H1 (cell line): ENCODE data around the gene UVRAG. TPM values are rescaled to one million over a fixed set of nuclear protein-coding genes. Genes with fewer than 3 reads are reported as not detected.
"Not testable (repeated sequence)": the region's sequence is repeated elsewhere in the genome, so short reads cannot be mapped to it uniquely, and the experiment has no call there.

Source experiments
- CTCF ChIA-PET: fragments of 300-600 bp; sonication (Branson Sonifier 250); formaldehyde crosslinking; loops from one replicate; lab custom pipeline; 2021; ENCODE audit not compliant: partially characterized antibody; lab: Charles Lee
- POLR2A ChIA-PET: fragments of 300-600 bp; sonication (Branson Sonifier 250); formaldehyde crosslinking; loops from one replicate; lab custom pipeline; 2021; ENCODE audit warnings: inconsistent platforms; ENCODE audit not compliant: partially characterized antibody; lab: Charles Lee
- DNase-seq, 2 experiments: peaks; one replicate each; pipeline versions ENCODE4 v3.0.0 to v3.0.0-alpha.2; 2010 to 2022; ENCODE audit warnings: low spot score in 2 of 2, low read depth in 1 of 2, mixed read lengths in 1 of 2
- FAIRE-seq: peaks from 2 replicates; lab custom pipeline; 2011; peaks lifted over from hg19 to GRCh38; lab: Jason Lieb, UNC
- H2AFZ ChIP-seq: 2 replicates; pipeline ENCODE4 v1.8.1; 2012; ENCODE audit warnings: low read length, inconsistent platforms
- H2AK5ac ChIP-seq: 2 replicates; pipeline ENCODE4 v1.6.1; 2013; ENCODE audit warnings: low read depth, low read length
- H2BK120ac ChIP-seq: replicated peaks from 2 replicates; pipeline ENCODE3; 2013; ENCODE audit warnings: low read depth, low read length, inconsistent platforms
- H2BK12ac ChIP-seq: 2 replicates; pipeline ENCODE4 v1.6.1; 2013; ENCODE audit warnings: low read depth, low read length
- H2BK15ac ChIP-seq: 2 replicates; pipeline ENCODE4 v1.6.1; 2013; ENCODE audit warnings: low read length
- H2BK20ac ChIP-seq: 2 replicates; pipeline ENCODE4 v1.6.1; 2013; ENCODE audit warnings: low read length
- H2BK5ac ChIP-seq: 2 replicates; pipeline ENCODE4 v1.6.1; 2013; ENCODE audit warnings: low read depth, low read length
- H3K14ac ChIP-seq: 2 replicates; pipeline ENCODE4 v1.6.1; 2013; ENCODE audit warnings: inconsistent platforms; ENCODE audit not compliant: insufficient read length
- H3K18ac ChIP-seq: 2 replicates; pipeline ENCODE4 v1.6.1; 2013; ENCODE audit warnings: low read length; ENCODE audit errors: extremely low read depth
- H3K23ac ChIP-seq: 2 replicates; pipeline ENCODE4 v1.6.1; 2013; ENCODE audit warnings: inconsistent platforms; ENCODE audit not compliant: insufficient read length
- H3K23me2 ChIP-seq: 2 replicates; pipeline ENCODE4 v1.6.1; 2013; ENCODE audit warnings: low read depth, low read length
- H3K27ac ChIP-seq: 2 replicates; pipeline ENCODE4 v1.6.1; 2011; ENCODE audit warnings: low read depth, low read length, inconsistent platforms
- H3K27me3 ChIP-seq, 4 experiments: replicated peaks in 1 of 4; 1 replicate in 1 of 4; 2 replicates in 3 of 4; pipeline versions ENCODE4 v1.6.1 to v1.8.1; 2011 to 2013; ENCODE audit warnings: low read length in 3 of 4, mild to moderate bottlenecking in 3 of 4, inconsistent platforms in 2 of 4, mixed read lengths in 2 of 4, moderate library complexity in 1 of 4; ENCODE audit not compliant: control insufficient read depth in 3 of 4, insufficient read depth in 3 of 4; ENCODE audit errors: extremely low read depth in 1 of 4
- H3K36me3 ChIP-seq, 4 experiments: 2 replicates each; pipeline versions ENCODE4 v1.6.1 to v1.8.1; 2011 to 2013; ENCODE audit warnings: mild to moderate bottlenecking in 4 of 4, low read length in 3 of 4, moderate library complexity in 2 of 4, control low read depth in 1 of 4, inconsistent platforms in 1 of 4; ENCODE audit not compliant: insufficient read depth in 4 of 4, control insufficient read depth in 2 of 4
- H3K4ac ChIP-seq: replicated peaks from 2 replicates; pipeline ENCODE3; 2013; ENCODE audit warnings: low read length, low read depth, mixed read lengths, inconsistent platforms; ENCODE audit not compliant: insufficient read length
- H3K4me1 ChIP-seq, 4 experiments: replicated peaks in 1 of 4; 1 replicate in 1 of 4; 2 replicates in 3 of 4; pipeline versions ENCODE4 v1.6.1 to v1.8.1; 2011 to 2013; ENCODE audit warnings: low read length in 3 of 4, inconsistent platforms in 2 of 4, mixed read lengths in 1 of 4; ENCODE audit not compliant: insufficient read depth in 4 of 4, control insufficient read depth in 3 of 4
- H3K4me2 ChIP-seq, 2 experiments: 2 replicates each; pipeline versions ENCODE4 v1.6.1 to v1.8.1; 2011 to 2013; ENCODE audit warnings: low read depth in 2 of 2, low read length in 2 of 2, control low read depth in 1 of 2, inconsistent platforms in 1 of 2, mild to moderate bottlenecking in 1 of 2; ENCODE audit not compliant: insufficient read depth in 1 of 2
- H3K4me3 ChIP-seq, 4 experiments: fragments of 200-600, 300-600 bp in 1 of 4; sonication (generic), shearing (Covaris generic), sonication (Bioruptor Twin) in 1 of 4; 2 replicates each; pipeline versions ENCODE4 v1.5.1 to v1.8.1; 2011 to 2016; ENCODE audit warnings: low read length in 4 of 4, low read depth in 3 of 4, control low read depth in 2 of 4, inconsistent platforms in 2 of 4, mild to moderate bottlenecking in 2 of 4, mixed read lengths in 1 of 4, moderate library complexity in 1 of 4; ENCODE audit not compliant: insufficient read depth in 2 of 4; ENCODE audit errors: extremely low read depth in 1 of 4
- H3K56ac ChIP-seq: replicated peaks from 2 replicates; pipeline ENCODE3; 2013; ENCODE audit warnings: low read depth, mild to moderate bottlenecking, mixed read lengths, low read length, inconsistent platforms; ENCODE audit not compliant: insufficient read length
- H3K79me1 ChIP-seq: 2 replicates; pipeline ENCODE4 v1.6.1; 2013; ENCODE audit warnings: low read depth, low read length, control low read depth
- H3K79me2 ChIP-seq, 2 experiments: 2 replicates each; pipeline versions ENCODE4 v1.6.1 to v1.8.1; 2012 to 2013; ENCODE audit warnings: low read length in 2 of 2, mild to moderate bottlenecking in 2 of 2, inconsistent platforms in 1 of 2; ENCODE audit not compliant: insufficient read depth in 2 of 2, control insufficient read depth in 1 of 2
- H3K9ac ChIP-seq, 4 experiments: replicated peaks in 1 of 4; 1 replicate in 1 of 4; 2 replicates in 3 of 4; pipeline versions ENCODE4 v1.6.1 to v1.8.1; 2011 to 2013; ENCODE audit warnings: low read depth in 3 of 4, low read length in 3 of 4, control low read depth in 2 of 4, mild to moderate bottlenecking in 2 of 4, moderate library complexity in 2 of 4, inconsistent platforms in 1 of 4; ENCODE audit errors: extremely low read depth in 1 of 4
- H3K9me3 ChIP-seq, 2 experiments: 2 replicates each; pipeline versions ENCODE4 v1.6.1 to v1.8.1; 2012 to 2013; ENCODE audit warnings: mild to moderate bottlenecking in 2 of 2, moderate library complexity in 2 of 2, control low read depth in 1 of 2, inconsistent platforms in 1 of 2, low read depth in 1 of 2, low read length in 1 of 2, mixed read lengths in 1 of 2; ENCODE audit not compliant: insufficient read depth in 2 of 2
- H4K20me1 ChIP-seq, 2 experiments: replicated peaks in 1 of 2; 2 replicates each; pipeline versions ENCODE3 to v1.8.1; 2011 to 2013; ENCODE audit warnings: inconsistent platforms in 2 of 2, low read length in 2 of 2, mild to moderate bottlenecking in 1 of 2; ENCODE audit not compliant: insufficient read depth in 2 of 2, control insufficient read depth in 1 of 2
- H4K5ac ChIP-seq: 2 replicates; pipeline ENCODE4 v1.6.1; 2013; ENCODE audit warnings: low read length, low read depth, mixed read lengths, inconsistent platforms; ENCODE audit not compliant: insufficient read length
- H4K8ac ChIP-seq: 2 replicates; pipeline ENCODE4 v1.8.0; 2013; ENCODE audit warnings: mild to moderate bottlenecking, moderate library complexity, low read length, inconsistent platforms; ENCODE audit not compliant: insufficient read depth; ENCODE audit errors: extremely low read depth
- H4K91ac ChIP-seq: replicated peaks from 2 replicates; pipeline ENCODE3; 2013; ENCODE audit warnings: low read length, mixed read lengths, inconsistent platforms; ENCODE audit not compliant: insufficient read length
- WGBS, 2 experiments: shearing (Covaris generic) in 1 of 2; methylation state at CpG; one replicate each; pipeline versions ENCODE4 v1.1.6 to v1.1.7; 2013 to 2015; ENCODE audit warnings: low lambda C conversion rate in 2 of 2, mixed read lengths in 2 of 2, inconsistent platforms in 1 of 2, low coverage in 1 of 2, missing lambda C conversion rate in 1 of 2; ENCODE audit not compliant: insufficient replicate concordance in 2 of 2, insufficient coverage in 1 of 2, insufficient read length in 1 of 2; ENCODE audit errors: extremely low coverage in 1 of 2, missing lambda C conversion rate in 1 of 2; 5-methylcytosine and 5-hydroxymethylcytosine counted together
- polyA plus RNA-seq, 7 experiments: library from polyadenylated mRNA; depleted of rRNA in 3 of 7; stranded (reverse) in 5 of 7; unstranded in 2 of 7; fragments of >200 nt in 5 of 7; fragments of 200-250 nt in 2 of 7; gene quantifications; 1 replicate in 5 of 7; 2 replicates in 1 of 7; 4 replicates in 1 of 7; pipeline versions ENCODE4 v1.2.1 to v1.2.3, GENCODE V29; 2011 to 2013; ENCODE audit warnings: missing spikeins in 2 of 7, mixed read lengths in 2 of 7
- total RNA-seq: library from RNA; stranded (reverse); fragmentation: NEBNext Ultra II Directional; extraction: Animal tissue kit (Norgen Biotek cat#: 25700); gene quantifications from 2 replicates; pipeline ENCODE4 v1.2.1, GENCODE V29; 2021

UVRAG gene
- total and polyA plus RNA-seq, 2 of the 8 experiments (the other 6 are each of a cell fraction or from before 2014, with no cell fraction given), result 5.5 to 14.7 TPM

DNA sequence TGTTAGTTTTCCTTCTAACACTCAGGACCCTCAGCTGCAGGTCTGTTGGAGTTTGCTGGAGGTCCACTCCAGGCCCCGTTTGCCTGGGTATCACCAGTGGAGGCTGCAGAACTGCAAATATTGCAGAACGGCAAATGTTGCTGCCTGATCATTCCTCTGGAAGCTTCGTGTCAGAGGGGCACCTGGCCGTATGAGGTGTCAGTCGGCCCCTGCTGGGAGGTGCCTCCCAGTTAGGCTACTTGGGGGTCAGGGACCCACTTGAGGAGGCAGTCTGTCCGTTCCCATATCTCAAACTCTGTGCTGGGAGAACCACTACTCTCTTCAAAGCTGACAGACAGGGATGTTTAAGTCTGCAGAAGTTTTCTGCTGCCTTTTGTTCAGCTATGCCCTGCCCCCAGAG lies 164.1 kb downstream of the UVRAG start:
- not testable (repeated sequence) for H2AK5ac ChIP-seq, H2BK15ac ChIP-seq, H2BK120ac ChIP-seq, H3K23ac ChIP-seq, H4K8ac ChIP-seq, H2BK20ac ChIP-seq, H2BK12ac ChIP-seq, H3K9ac ChIP-seq, H4K91ac ChIP-seq, H3K23me2 ChIP-seq, H3K79me1 ChIP-seq, H2AFZ ChIP-seq, FAIRE-seq, H3K4me3 ChIP-seq, H3K36me3 ChIP-seq, DNase-seq, H3K27ac ChIP-seq, H3K27me3 ChIP-seq, H4K20me1 ChIP-seq, H4K5ac ChIP-seq, H3K56ac ChIP-seq, H3K9me3 ChIP-seq, H3K4me1 ChIP-seq, H2BK5ac ChIP-seq, H3K14ac ChIP-seq, H3K4ac ChIP-seq
- Histone ChIP-seq H3K4me2 (peak overlapping the region in 1 of 2 experiments; percentile 90; a peak in 2 of 4 replicates), H3K79me2 (peaks cover 0 to 24% of the 10 kb centered on the region in 2 experiments; a peak in 3 of 4 replicates), H3K18ac (peak overlapping the region; percentile 83)
- ChIA-PET CTCF (interaction anchor here (0.9 to 1.3 kb wide), 6 partner anchors 9 to 223 kb away, joined by 3 to 6 read pairs (median 3); no protein-coding TSS in a partner anchor), POLR2A (interaction anchor here (1.0 to 2.8 kb wide), 8 partner anchors 9 to 165 kb away, joined by 3 to 15 read pairs (median 8); partner anchors contain the start of gene UVRAG)
- 81% methylated on average over 6 of the region's 6 CpGs; no CpG with 5 or more reads in 1 of the 2 experiments for WGBS, 2 experiments
